Esophagus squamous epithelium (tissue), 4 donors: ENCODE measurements around the gene MSH4.

Source experiments
- POLR2A ChIP-seq, 4 donors: fragments of 450-650 bp; IDR thresholded peaks; one replicate each; pipeline ENCODE4 v1.6.1; 2017; ENCODE audit warnings: antibody characterized with exemption in 4 of 4, mild to moderate bottlenecking in 4 of 4, moderate library complexity in 3 of 4
- TF ChIP-seq, protein P1 (sequence below), 6 experiments: fragments of 450-650 bp in 4 of 6; fragments of 200-600 bp in 2 of 6; sonication (generic) in 2 of 6; IDR thresholded peaks; one replicate each; pipeline ENCODE4 v1.5.1; 2016 to 2019; ENCODE audit warnings: antibody characterized with exemption in 6 of 6, mild to moderate bottlenecking in 4 of 6, moderate library complexity in 4 of 6

- TF ChIP-seq, protein P1, sequence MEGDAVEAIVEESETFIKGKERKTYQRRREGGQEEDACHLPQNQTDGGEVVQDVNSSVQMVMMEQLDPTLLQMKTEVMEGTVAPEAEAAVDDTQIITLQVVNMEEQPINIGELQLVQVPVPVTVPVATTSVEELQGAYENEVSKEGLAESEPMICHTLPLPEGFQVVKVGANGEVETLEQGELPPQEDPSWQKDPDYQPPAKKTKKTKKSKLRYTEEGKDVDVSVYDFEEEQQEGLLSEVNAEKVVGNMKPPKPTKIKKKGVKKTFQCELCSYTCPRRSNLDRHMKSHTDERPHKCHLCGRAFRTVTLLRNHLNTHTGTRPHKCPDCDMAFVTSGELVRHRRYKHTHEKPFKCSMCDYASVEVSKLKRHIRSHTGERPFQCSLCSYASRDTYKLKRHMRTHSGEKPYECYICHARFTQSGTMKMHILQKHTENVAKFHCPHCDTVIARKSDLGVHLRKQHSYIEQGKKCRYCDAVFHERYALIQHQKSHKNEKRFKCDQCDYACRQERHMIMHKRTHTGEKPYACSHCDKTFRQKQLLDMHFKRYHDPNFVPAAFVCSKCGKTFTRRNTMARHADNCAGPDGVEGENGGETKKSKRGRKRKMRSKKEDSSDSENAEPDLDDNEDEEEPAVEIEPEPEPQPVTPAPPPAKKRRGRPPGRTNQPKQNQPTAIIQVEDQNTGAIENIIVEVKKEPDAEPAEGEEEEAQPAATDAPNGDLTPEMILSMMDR (IDR thresholded peaks at IDR 0.05) = no peak
- TF ChIP-seq POLR2A (IDR thresholded peaks at IDR 0.05) = no peak
Measured at GRCh38 chr1:75901371-75901770, 104.7 kb downstream of the MSH4 start.
